ENCODE data around the gene CRK.

- TF ChIP-seq CTCF (IDR thresholded peaks at IDR 0.05; ENCODE audit: insufficient read depth, low read depth, low read length) = no peak
- TF ChIP-seq EZH2 (IDR thresholded peaks at IDR 0.05; ENCODE audit: insufficient read depth, low read length) = no peak
Measured at GRCh38 chr17:1402262-1402586, 53.8 kb downstream of the CRK start.

Measured in astrocyte (in vitro differentiated cells and primary cell).